Hematopoietic multipotent progenitor cell treated with erythropoietin and hydrocortisone succinate and interleukin-3 and kit ligand, for 4 days (in vitro differentiated cells): ENCODE measurements around the gene PSMD10.
A peak's percentile ranks its signal among the peaks of the same experiment; 100 is the strongest.

Experiments used
- DNase-seq: peaks from one replicate; pipeline ENCODE4 v3.0.0-alpha.2; 2015

Gene PSMD10, protein sequence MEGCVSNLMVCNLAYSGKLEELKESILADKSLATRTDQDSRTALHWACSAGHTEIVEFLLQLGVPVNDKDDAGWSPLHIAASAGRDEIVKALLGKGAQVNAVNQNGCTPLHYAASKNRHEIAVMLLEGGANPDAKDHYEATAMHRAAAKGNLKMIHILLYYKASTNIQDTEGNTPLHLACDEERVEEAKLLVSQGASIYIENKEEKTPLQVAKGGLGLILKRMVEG

DNA sequence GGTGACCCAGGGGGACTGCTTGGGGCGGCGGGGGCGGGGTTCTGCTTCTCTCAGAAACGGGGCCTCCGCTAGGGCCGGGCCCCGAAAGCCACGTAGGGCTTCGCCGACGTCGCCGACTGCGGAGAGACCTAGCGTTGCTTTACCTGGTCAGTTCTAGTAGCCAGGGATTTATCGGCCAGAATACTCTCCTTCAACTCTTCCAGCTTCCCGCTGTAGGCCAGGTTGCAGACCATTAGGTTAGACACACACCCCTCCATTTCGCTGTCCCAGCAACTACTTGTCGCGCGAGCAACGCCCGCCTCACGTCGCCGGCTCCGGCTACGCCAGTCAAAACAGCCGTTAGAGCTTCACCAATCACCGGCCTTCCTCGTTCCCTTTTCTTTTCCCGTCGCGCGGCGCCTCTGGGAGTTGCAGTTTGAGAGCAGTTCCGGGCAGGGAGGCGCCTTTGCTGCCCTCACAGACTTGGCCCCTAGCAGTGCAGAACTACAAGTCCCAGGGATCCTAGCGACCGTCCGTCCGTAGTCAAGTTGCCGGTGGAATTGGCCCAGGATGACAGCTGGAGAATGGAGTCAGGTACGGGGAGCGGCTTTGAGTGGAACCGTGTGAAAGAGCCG lies at the start of gene PSMD10, which contains the start of gene ATG4A:
Gene PSMD10, minus strand, starts transcription at position 279 of the 614 bp plus-strand sequence. Its CDS starts 22 bp downstream, at position 257.
Gene ATG4A, plus strand, starts transcription at position 515 of the 614 bp plus-strand sequence. Its CDS starts 49 bp downstream, at position 564.
- peak; percentile 97 for DNase-seq

DNA sequence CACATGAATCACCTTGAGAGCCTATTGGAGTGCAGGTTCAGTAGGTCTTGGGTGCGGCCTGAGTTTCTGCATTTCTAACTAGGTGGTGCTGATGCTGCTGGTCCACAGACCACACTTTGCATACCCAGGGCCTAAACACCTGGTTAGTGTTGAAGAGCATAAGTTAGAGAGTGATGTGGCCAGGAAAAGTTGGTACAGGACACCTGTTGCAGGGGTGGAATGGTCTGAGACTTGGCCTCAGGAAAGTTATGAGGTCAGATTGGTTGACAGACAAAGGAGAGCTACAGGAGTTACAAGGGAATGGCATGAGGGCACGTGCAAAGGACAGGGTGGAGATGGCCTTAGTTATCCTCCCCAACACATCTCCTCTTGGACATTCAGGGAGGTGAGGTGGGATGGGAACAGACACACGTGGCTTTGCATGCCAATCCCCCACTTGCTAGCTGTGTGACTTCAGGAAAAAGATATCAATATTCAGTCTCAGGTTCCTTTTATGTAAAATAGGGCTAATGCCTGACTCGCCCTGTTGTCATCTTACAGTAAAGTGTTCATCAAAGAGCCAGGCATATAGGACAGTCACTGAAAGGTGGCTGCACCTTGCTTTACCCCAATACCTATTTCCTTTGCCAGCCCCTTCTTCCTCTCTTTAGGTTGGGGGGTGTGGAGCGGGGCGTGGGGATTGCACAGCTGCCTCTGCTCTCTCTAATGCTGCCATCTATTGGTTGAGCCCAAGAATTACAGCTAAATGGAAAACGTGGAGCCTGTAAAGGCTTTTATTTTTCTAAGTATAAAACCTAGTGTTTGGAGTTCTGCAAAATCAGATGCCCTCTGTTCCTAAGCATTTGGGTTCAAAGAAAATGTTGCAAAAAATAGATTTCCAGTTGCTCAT lies 47.7 kb upstream of the PSMD10 start:
- peak; percentile 31 for DNase-seq

GRCh38 chrX:108134724-108135123 lies 43.4 kb upstream of the PSMD10 start:
- DNase-seq = no peak

GRCh38 chrX:108132876-108133275 lies 41.5 kb upstream of the PSMD10 start:
- DNase-seq = no peak

- no peak for DNase-seq
These were observed 40.7 kb upstream of the PSMD10 start for GRCh38 chrX:108132034-108132433.

- no peak for DNase-seq
These were observed 40.1 kb upstream of the PSMD10 start for GRCh38 chrX:108131471-108131870.

DNA sequence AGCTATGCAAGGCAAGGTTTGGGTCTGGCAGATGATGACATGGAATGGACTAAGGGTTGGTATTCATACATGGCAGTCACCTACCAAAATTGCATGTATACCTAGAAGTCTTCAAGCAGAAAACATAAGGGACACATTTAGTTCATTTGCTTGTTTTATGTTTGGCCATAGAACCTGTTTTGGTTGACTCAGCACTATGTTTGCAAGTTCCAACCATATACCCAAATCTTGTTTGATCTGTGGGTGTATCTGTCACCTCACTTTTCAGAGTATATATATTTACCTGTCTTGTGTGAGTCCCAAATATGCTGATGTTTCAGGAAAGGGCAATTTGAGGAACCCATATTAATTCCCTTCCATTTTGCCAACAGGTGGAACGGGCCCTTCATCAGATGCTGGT lies 39.5 kb upstream of the PSMD10 start:
- DNase-seq = no peak

DNA sequence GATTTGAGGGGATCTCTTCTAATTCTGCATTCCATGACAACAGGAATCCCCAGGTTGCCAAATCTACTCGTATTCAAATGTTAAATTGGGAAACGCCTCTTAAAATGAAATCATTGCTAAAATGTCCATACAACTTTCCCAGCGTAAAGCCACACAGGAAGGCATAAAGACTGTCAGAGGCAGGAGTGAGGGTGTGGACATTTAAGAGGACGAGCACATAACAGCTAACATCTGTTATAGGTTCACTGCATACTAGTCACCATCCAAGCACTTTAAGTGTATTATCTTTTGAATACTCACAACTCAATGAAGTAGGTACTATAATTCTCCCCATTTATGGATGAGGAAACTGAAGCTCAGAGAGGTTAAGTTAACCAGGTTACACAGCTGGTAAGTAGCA lies 35.8 kb upstream of the PSMD10 start:
- no peak for DNase-seq

GRCh38 chrX:108126661-108127060 lies 35.3 kb upstream of the PSMD10 start:
- no peak for DNase-seq

DNA sequence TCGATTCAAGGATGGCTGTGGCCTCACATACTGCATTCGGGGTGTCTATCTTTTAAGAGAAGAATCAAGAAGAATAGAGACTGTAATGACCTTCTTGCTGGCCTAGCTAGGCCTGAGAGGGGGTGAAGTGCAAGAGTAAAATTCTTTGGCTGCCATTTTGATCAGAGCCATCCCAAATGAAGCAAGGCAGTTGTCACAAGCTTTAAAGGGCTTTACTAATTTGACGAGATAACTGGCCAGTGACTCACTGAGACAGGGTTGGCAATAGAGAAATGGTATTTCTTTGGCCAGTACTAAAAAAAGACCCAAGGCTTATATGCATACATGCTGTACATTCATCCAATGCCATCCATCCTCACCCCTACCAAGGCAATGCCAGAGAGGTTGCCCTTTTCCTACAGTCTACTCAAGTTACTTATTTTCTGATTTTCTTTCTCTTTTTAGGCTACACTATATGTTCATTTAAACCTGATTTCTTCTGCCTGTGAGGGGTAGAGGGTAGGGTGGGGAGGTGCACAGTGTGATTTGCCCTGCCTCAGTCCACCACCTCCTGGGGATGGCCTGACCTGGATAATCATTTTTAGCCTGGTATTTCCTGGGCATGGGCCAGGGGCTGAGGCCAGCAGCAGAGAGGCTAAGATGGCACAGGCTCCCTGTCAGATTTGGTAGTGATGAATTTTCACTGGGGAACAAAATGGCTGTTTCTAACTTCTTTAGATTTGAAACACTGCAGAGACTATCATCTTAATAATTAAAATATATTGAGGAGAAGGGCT lies 32.4 kb upstream of the PSMD10 start:
- DNase-seq = no peak

GRCh38 chrX:108122748-108123147 lies 31.4 kb upstream of the PSMD10 start:
- DNase-seq = no peak

- DNase-seq = no peak
These were observed 29.9 kb upstream of the PSMD10 start for GRCh38 chrX:108121291-108121690.

DNA sequence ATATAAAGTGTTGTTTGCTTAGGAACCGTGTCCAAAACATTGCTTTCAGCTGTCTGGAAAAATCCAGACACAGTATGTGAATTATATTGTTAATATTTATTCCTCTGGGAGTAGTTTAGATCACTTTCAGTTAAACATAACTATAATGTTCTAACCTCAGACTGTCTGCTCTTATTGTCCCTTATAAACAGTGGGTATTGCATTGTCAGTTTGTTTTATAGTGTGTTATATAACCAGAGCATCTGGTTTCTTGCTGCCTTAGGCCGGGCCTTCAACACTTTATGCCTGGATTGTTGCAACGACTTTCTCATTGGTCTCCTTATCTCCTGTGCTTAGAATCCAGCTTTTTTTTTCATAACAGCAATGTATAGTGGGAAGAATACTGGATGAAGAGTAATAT lies 26.6 kb upstream of the PSMD10 start:
- no peak for DNase-seq

- DNase-seq = no peak
These were observed 23.2 kb upstream of the PSMD10 start for GRCh38 chrX:108114541-108114940.

- DNase-seq = no peak
These were observed 14.1 kb upstream of the PSMD10 start for GRCh38 chrX:108105473-108105872.

DNA sequence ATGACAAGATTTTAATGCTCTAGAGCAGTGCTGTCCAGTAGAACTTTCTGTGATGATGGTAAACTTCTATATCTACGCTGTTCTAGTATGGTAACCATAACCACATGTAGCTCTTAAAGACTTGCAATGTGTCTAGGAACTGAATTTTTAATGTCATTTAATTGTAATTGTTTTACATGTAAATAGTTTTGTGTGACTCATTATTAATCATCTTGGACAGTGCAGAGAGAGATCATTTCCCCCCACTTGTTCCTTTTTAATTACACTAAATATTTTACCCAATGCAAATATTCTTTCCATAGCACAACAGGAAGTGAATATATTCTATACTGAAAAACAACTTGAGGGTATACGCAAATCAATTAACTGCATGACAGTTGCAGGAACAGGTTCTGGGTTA lies 6.0 kb upstream of the PSMD10 start:
- DNase-seq = no peak

GRCh38 chrX:108091878-108092291 lies 543 bp upstream of the PSMD10 start:
- no peak for DNase-seq

DNA sequence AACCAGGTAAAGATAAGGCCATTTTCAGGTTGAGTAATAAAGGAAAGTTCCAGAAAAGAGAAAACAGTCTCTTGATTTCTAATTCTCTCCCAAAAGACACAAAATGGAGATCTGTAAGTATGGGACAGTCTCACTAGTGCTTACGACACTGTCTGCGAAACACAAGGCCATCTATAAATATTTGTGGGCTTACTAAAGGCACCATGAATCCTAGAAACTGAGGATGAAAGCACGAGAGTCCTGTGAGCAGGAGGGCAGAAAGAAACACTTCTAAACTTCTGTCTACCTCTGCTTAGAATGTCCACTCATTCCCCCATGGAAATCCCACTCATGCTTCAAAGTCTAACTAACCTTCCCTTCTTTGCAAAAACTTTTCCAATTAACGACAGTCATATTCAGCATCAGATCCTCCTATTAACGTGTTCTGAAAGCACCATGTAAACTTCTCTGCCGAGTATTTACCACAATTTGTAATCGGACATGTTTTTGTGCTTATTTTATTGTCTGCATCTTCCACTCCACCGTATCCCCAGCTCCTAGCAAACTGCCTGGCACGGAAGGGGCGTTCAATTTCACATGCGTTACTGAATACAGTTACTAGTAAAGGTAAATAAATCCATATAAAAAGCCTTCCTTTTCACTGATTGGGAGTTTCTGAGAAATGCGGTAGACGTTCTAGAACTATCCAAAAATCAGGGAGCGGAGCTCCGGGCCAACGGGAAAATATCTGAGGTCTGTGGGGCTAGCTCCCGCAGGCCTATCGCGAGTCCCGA lies 665 bp downstream of the PSMD10 start:
- DNase-seq = peak; percentile 7

DNA sequence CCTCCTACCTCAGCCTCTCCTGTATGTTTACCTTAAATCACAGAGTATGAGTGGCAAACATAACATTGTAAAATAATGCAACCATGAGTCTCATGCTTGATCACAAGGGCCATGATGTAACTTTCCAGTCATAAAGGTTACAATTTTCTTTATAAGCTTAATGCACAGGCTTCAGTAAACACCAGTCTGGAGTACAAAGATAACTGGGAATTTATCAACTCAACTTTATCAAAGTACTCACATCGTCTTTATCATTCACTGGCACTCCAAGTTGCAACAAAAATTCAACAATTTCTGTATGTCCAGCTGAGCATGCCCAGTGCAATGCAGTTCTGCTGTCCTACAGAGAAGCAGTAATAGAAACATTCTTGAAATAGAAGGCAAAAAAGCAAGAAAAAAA lies 2.8 kb downstream of the PSMD10 start:
- peak; percentile 30 for DNase-seq

DNA sequence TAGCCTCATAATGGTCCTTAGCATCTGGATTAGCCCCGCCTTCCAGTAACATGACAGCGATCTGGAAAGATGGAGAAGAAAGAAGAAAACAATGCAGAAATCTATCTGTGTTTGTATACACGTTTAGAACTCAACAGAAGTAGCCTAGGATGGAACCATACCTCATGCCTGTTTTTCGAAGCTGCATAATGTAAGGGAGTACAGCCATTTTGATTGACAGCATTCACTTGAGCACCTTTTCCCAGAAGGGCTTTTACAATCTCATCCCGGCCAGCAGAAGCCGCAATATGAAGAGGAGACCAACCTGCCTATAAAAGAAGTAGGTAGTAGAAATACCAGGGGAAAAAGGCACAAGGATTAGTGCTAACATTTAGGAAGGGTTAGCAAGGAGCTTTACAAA lies 3.5 kb downstream of the PSMD10 start:
- DNase-seq = no peak

- DNase-seq = no peak
These were observed 10.2 kb downstream of the PSMD10 start for GRCh38 chrX:108081110-108081509.

- no peak for DNase-seq
These were observed 18.6 kb downstream of the PSMD10 start for GRCh38 chrX:108072746-108073145.
